GM21526 (cell line): Measurements from ENCODE around the gene MAFB.

Experiments used
- ATAC-seq: cut with Tn5 transposase; IDR thresholded peaks from one replicate; pipeline ENCODE4 v1.9.1; 2021; ENCODE audit warnings: moderate library complexity; ENCODE audit not compliant: unreplicated experiment, low FRiP score

MAFB gene

DNA sequence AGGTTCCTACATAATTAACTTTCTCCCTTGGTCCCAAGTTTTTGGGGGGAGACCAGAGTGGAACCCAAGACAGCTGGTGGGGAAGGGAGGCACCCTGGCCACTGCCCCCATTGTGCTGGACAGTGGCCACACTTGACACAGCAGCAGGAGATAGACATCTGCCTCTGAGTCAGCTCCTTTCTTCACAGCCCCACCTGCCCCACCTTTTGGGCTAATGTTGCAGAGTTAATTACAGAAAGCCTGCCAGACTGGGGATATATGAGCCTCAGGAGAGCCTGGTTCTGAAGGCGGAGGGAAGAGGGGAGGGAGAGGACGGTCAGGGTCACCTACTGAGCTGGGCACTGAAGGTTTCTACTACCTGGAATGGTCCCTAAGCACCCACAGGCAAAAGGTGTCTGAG lies 50.6 kb downstream of the MAFB start:
- no peak for ATAC-seq

GRCh38 chr20:40637176-40637575 lies 51.9 kb downstream of the MAFB start:
- no peak for ATAC-seq

DNA sequence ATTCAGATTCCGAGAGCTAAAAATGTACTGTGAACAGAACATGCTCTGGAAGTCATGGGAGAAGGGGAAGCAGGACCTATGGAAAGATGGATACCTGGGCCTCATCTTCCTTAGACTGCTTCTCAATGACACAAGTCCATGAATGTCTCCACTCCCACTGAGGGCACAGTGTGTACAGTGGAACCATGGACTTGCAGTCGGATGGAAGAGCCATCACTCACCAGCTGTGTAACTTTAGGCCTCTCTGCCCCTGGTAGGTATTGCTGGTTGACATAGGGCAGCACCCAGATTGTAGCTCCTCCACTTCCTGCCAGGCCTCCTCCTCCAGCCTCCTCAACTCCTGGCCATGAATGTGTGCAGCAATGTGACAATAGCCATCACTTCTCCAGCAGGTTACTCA lies 52.5 kb downstream of the MAFB start:
- ATAC-seq, result no peak

GRCh38 chr20:40635971-40636370 lies 53.1 kb downstream of the MAFB start:
- ATAC-seq, result no peak
